H9 (cell line): ENCODE data around the gene PTPN2. TPM values are rescaled to one million over a fixed set of nuclear protein-coding genes. Genes with fewer than 3 reads are reported as not detected.

Source experiments
- DNase-seq: peaks from one replicate; pipeline ENCODE4 v3.0.0-alpha.2; 2017
- H2AFZ ChIP-seq: one replicate; pipeline ENCODE4 v1.6.1; 2013; ENCODE audit warnings: mild to moderate bottlenecking, low read length, control low read depth, moderate library complexity
- H2AK5ac ChIP-seq: 2 replicates; pipeline ENCODE4 v1.6.1; 2013; ENCODE audit warnings: low read length, control low read depth, mixed read lengths; ENCODE audit not compliant: insufficient read length
- H2BK120ac ChIP-seq: one replicate; pipeline ENCODE4 v1.6.1; 2013; ENCODE audit warnings: low read depth, mild to moderate bottlenecking, low read length, control low read depth, inconsistent platforms; ENCODE audit not compliant: poor library complexity, severe bottlenecking
- H2BK12ac ChIP-seq: 2 replicates; pipeline ENCODE4 v1.6.1; 2013; ENCODE audit warnings: low read length, control low read depth, mixed read lengths, low read depth; ENCODE audit not compliant: insufficient read length
- H2BK15ac ChIP-seq: 2 replicates; pipeline ENCODE4 v1.6.1; 2013; ENCODE audit warnings: low read depth, low read length, control low read depth
- H2BK20ac ChIP-seq: one replicate; pipeline ENCODE4 v1.6.1; 2013; ENCODE audit warnings: low read depth, mild to moderate bottlenecking, low read length, control low read depth, inconsistent platforms; ENCODE audit not compliant: poor library complexity, severe bottlenecking
- H2BK5ac ChIP-seq: 2 replicates; pipeline ENCODE4 v1.6.1; 2013; ENCODE audit warnings: low read length, control low read depth, mixed read lengths; ENCODE audit not compliant: insufficient read length
- H3K14ac ChIP-seq: 2 replicates; pipeline ENCODE4 v1.6.1; 2013; ENCODE audit warnings: low read length, control low read depth; ENCODE audit not compliant: insufficient read depth
- H3K18ac ChIP-seq: 2 replicates; pipeline ENCODE4 v1.6.1; 2013; ENCODE audit warnings: low read depth, mild to moderate bottlenecking, mixed read lengths, low read length, control low read depth; ENCODE audit not compliant: insufficient read length
- H3K23ac ChIP-seq: 2 replicates; pipeline ENCODE4 v1.6.1; 2013; ENCODE audit warnings: low read length, control low read depth, mixed read lengths, low read depth; ENCODE audit not compliant: insufficient read length
- H3K23me2 ChIP-seq: 2 replicates; pipeline ENCODE4 v1.6.1; 2013; ENCODE audit warnings: low read depth, mild to moderate bottlenecking, mixed read lengths, low read length, control low read depth; ENCODE audit not compliant: insufficient read length, poor library complexity, severe bottlenecking
- H3K27ac ChIP-seq: 2 replicates; pipeline ENCODE4 v1.5.1; 2013; ENCODE audit warnings: low read length, control low read depth, mixed read lengths, low read depth; ENCODE audit not compliant: insufficient read length
- H3K27me3 ChIP-seq: 2 replicates; pipeline ENCODE4 v1.6.1; 2013; ENCODE audit warnings: low read length, control low read depth, inconsistent platforms; ENCODE audit not compliant: insufficient read depth
- H3K4ac ChIP-seq: 2 replicates; pipeline ENCODE4 v1.6.1; 2013; ENCODE audit warnings: low read depth, mild to moderate bottlenecking, control low read depth, inconsistent platforms, low read length, moderate library complexity
- H3K4me1 ChIP-seq: 2 replicates; pipeline ENCODE4 v1.6.1; 2013; ENCODE audit warnings: low read length, control low read depth, inconsistent platforms; ENCODE audit not compliant: insufficient read depth
- H3K4me2 ChIP-seq: 2 replicates; pipeline ENCODE4 v1.6.1; 2013; ENCODE audit warnings: low read length, control low read depth, mixed read lengths; ENCODE audit not compliant: insufficient read length, insufficient read depth
- H3K56ac ChIP-seq: 2 replicates; pipeline ENCODE4 v1.6.1; 2013; ENCODE audit warnings: low read depth, mild to moderate bottlenecking, mixed read lengths, low read length, control low read depth; ENCODE audit not compliant: insufficient read length
- H3K79me1 ChIP-seq: 2 replicates; pipeline ENCODE4 v1.6.1; 2013; ENCODE audit warnings: low read depth, mild to moderate bottlenecking, moderate library complexity, low read length, control low read depth, inconsistent platforms; ENCODE audit not compliant: insufficient read depth, poor library complexity, severe bottlenecking
- H3K79me2 ChIP-seq: 2 replicates; pipeline ENCODE4 v1.6.1; 2013; ENCODE audit warnings: low read length, control low read depth, inconsistent platforms; ENCODE audit not compliant: insufficient read depth
- H3K9ac ChIP-seq: 2 replicates; pipeline ENCODE4 v1.6.1; 2013; ENCODE audit warnings: low read length, control low read depth, mixed read lengths; ENCODE audit not compliant: insufficient read length; ENCODE audit errors: extremely low read depth
- H3K9me3 ChIP-seq: one replicate; pipeline ENCODE4 v1.6.1; 2013; ENCODE audit warnings: low read depth, low read length, inconsistent platforms; ENCODE audit not compliant: control insufficient read depth
- H3T11ph ChIP-seq: one replicate; pipeline ENCODE4 v1.6.1; 2013; ENCODE audit warnings: mild to moderate bottlenecking, low read length, control low read depth, inconsistent platforms
- H4K20me1 ChIP-seq: one replicate; pipeline ENCODE4 v1.6.1; 2013; ENCODE audit not compliant: control insufficient read depth, insufficient read length, insufficient read depth
- H4K5ac ChIP-seq: 2 replicates; pipeline ENCODE4 v1.6.1; 2013; ENCODE audit warnings: low read depth, mild to moderate bottlenecking, mixed read lengths, low read length, control low read depth; ENCODE audit not compliant: insufficient read length
- H4K8ac ChIP-seq: replicated peaks from 2 replicates; pipeline ENCODE4 v1.6.1; 2013; ENCODE audit warnings: low read length, control low read depth, mixed read lengths, low read depth; ENCODE audit not compliant: insufficient read length
- H4K91ac ChIP-seq: 2 replicates; pipeline ENCODE4 v1.6.1; 2013; ENCODE audit warnings: low read depth, mild to moderate bottlenecking, moderate library complexity, mixed read lengths, low read length, control low read depth; ENCODE audit not compliant: insufficient read length
- H3K27ac Mint-ChIP-seq, 3 experiments: 2 replicates in 2 of 3; 3 replicates in 1 of 3; pipeline ENCODE4 v1.8.0; 2020 to 2021; ENCODE audit warnings: mixed read lengths in 3 of 3, mild to moderate bottlenecking in 1 of 3, moderate library complexity in 1 of 3
- H3K27me3 Mint-ChIP-seq: 2 replicates; pipeline ENCODE4 v1.8.0; 2021; ENCODE audit warnings: low read depth, mild to moderate bottlenecking, moderate library complexity, mixed read lengths
- H3K36me3 Mint-ChIP-seq, 3 experiments: 2 replicates in 2 of 3; 3 replicates in 1 of 3; pipeline ENCODE4 v1.8.0; 2020 to 2021; ENCODE audit warnings: low read depth in 3 of 3, mixed read lengths in 3 of 3; ENCODE audit not compliant: insufficient read depth in 1 of 3
- H3K4me1 Mint-ChIP-seq, 2 experiments: 2 replicates each; pipeline ENCODE4 v1.8.0; 2020; ENCODE audit warnings: mixed read lengths in 2 of 2
- H3K4me3 Mint-ChIP-seq, 2 experiments: 2 replicates in 1 of 2; 3 replicates in 1 of 2; pipeline ENCODE4 v1.8.0; 2020 to 2021; ENCODE audit warnings: mild to moderate bottlenecking in 2 of 2, mixed read lengths in 2 of 2, moderate library complexity in 1 of 2
- H3K9me3 Mint-ChIP-seq, 2 experiments: 2 replicates in 1 of 2; 3 replicates in 1 of 2; pipeline ENCODE4 v1.8.0; 2020; ENCODE audit warnings: mild to moderate bottlenecking in 2 of 2, mixed read lengths in 2 of 2, moderate library complexity in 1 of 2
- CTCF ChIP-seq: fragments of 200-600 bp; sonication (generic); conservative IDR thresholded peaks from 3 replicates; pipeline ENCODE4 v1.8.0; 2021; ENCODE audit warnings: antibody characterized with exemption, mild to moderate bottlenecking
- WGBS: extraction: QIAGEN DNeasy Blood & Tissue Kit; methylation state at CpG from one replicate; pipeline ENCODE4 v1.1.7; 2013; ENCODE audit warnings: missing lambda C conversion rate, low lambda C conversion rate, mixed read lengths; ENCODE audit not compliant: insufficient read length; ENCODE audit errors: extremely low coverage; 5-methylcytosine and 5-hydroxymethylcytosine counted together
- total RNA-seq: library from RNA; stranded (reverse); gene quantifications from 2 replicates; pipeline ENCODE4 v1.2.1, GENCODE V29; 2021

PTPN2 gene
- total RNA-seq, 1 experiment from 2014 or later, result 48.7 TPM

- no peak overlapping the region for H2BK15ac ChIP-seq
- H3K4me2 ChIP-seq, result no peak overlapping the region
- H3K4ac ChIP-seq, result no peak overlapping the region
- no peak overlapping the region for H3K27ac ChIP-seq
- H2AK5ac ChIP-seq, result no peak overlapping the region
- no peaks in the 10 kb centered on the region for H3K9me3 Mint-ChIP-seq
- H2BK20ac ChIP-seq, result no peak overlapping the region
- DNase-seq, result no peak
- H3K4me1 ChIP-seq, result no peaks in the 10 kb centered on the region
- no peak overlapping the region for H2BK120ac ChIP-seq
- H3K4me1 Mint-ChIP-seq, result no peaks in the 10 kb centered on the region; a peak in 1 of 4 replicates
- H3K27me3 ChIP-seq, result no peaks in the 10 kb centered on the region
- no peaks in the 10 kb centered on the region for H3K9me3 ChIP-seq
- no peak overlapping the region for H3K23ac ChIP-seq
- H4K20me1 ChIP-seq, result no peaks in the 10 kb centered on the region
- peak overlapping the region in 1 of 3 experiments; percentile 44; a peak in 1 of 7 replicates for H3K27ac Mint-ChIP-seq
- H3T11ph ChIP-seq, result no peak overlapping the region
- no peak for TF ChIP-seq CTCF
- no peak overlapping the region for H4K91ac ChIP-seq
- no peaks in the 10 kb centered on the region for H3K79me1 ChIP-seq
- no peak overlapping the region for H3K9ac ChIP-seq
- H4K5ac ChIP-seq, result no peak overlapping the region
- H3K18ac ChIP-seq, result no peak overlapping the region
- H3K79me2 ChIP-seq, result no peaks in the 10 kb centered on the region
- H3K4me3 Mint-ChIP-seq, result no peak overlapping the region
- no peak overlapping the region for H2BK12ac ChIP-seq
- no peak overlapping the region for H2AFZ ChIP-seq
- no peak overlapping the region for H4K8ac ChIP-seq
- H3K27me3 Mint-ChIP-seq, result no peaks in the 10 kb centered on the region
- H2BK5ac ChIP-seq, result no peak overlapping the region
- no peaks in the 10 kb centered on the region for H3K23me2 ChIP-seq
- no peak overlapping the region for H3K14ac ChIP-seq
- no peak overlapping the region for H3K56ac ChIP-seq
- no peaks in the 10 kb centered on the region for H3K36me3 Mint-ChIP-seq
- WGBS, result no CpG with 5 or more reads among the region's 8 CpGs
These were observed 23.4 kb upstream of the PTPN2 start for GRCh38 chr18:12907258-12907925.
